ENCODE results near the gene CPS1.

The CPS1 gene

DNA sequence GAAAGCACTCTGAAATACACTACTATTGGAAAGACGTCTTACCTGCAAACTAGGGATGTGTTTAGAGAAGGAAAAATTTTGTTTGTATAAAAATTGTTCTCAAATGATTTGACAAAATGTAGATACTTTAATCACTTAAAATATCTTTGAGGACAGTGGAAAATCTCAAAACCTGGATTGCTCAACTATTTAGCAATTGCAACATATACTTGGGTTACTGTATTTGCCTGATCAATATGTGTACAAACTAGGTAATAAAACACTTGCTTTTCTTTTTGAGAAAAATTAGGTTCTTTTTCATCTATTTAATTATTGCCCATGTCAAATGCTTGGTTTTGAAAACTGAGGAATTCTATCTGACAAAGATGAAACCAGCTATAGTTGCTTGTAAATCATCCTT is 60.9 kb downstream of the CPS1 start:
- DNase-seq: no peak

DNA sequence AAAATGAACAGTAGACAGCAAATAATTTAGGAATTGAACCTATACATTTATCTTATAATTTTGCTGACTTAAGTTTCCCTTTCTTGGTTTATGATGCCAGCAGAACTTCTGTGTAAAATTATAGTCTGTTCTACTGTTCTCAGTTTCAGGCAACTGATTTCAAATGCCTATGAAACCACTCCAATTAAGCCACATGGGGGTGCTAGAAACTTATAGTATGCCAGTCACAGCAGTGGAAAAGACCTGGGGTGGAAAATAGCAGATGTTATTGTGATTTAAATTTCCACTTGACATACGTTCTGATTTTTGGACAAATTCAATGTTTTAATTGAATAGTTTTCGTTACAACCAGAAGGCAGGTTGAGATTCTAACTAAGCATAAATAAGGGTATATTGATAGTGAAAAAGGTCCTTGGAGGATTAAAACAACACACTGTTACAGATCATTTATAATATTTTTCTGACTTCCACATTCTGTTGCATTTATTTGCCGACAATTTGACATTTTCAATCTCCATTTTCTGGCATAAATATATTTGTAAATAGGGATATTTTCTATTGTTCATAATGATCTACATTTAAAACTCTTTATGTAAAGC is 61.4 kb downstream of the CPS1 start:
- DNase-seq: peak; percentile 24

DNA sequence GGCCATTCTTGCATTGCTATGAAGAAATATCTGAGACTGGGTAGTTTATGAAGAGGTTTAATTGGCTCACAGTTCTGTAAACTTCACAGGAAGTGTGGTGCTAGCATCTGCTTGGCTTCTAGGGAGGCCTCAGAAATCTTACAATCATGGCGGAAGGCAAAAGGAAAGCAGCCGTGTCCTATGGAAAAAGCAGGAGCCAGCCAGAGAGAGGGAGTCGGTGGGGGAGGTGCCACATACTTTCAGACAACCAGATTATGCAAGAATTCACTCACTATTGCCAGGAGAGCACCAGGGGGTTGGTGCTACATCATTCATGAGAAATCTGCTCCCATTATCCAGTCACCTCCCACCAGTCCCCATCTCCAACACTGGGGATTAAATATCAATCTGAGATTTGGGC is 64.1 kb downstream of the CPS1 start:
- DNase-seq: no peak

DNA sequence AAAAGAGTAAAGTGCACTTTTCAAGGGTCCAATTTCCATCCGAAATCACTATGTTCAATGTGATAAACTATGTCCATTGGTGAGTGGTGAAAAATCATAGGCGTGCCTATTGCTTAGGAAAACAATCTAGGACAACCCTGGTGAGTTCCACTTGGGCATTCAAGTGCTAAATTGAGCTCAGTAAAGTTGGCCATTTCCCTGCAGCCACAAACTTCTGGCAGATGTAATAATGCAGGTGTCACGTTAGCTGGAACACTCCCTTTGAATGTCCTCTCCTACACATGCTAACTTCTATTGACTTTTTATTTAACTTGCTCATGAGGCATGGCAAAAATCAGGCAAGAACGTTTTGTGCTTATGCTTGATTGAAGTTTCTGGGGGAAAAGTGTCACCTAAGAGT is 67.1 kb downstream of the CPS1 start:
- no peak for DNase-seq

DNA sequence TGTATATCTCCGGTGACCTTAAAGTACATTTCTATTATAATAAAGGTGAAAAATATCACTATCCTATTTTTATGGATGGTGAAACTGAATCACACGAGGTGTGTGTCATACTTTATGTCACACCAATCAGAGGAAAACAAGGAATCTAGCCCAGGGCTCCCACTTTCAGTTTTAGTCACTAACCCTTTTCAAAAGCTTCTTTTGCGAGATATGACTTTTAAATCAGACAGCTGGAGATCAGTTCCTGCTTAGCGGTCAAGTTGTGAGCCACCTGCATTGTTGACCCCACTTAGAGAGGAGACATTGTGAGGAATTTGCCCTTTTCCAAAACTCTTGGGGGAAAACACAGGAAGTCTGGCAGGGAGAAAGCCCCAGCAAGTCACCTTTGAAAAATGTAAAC is 70.5 kb downstream of the CPS1 start:
- DNase-seq: no peak

DNA sequence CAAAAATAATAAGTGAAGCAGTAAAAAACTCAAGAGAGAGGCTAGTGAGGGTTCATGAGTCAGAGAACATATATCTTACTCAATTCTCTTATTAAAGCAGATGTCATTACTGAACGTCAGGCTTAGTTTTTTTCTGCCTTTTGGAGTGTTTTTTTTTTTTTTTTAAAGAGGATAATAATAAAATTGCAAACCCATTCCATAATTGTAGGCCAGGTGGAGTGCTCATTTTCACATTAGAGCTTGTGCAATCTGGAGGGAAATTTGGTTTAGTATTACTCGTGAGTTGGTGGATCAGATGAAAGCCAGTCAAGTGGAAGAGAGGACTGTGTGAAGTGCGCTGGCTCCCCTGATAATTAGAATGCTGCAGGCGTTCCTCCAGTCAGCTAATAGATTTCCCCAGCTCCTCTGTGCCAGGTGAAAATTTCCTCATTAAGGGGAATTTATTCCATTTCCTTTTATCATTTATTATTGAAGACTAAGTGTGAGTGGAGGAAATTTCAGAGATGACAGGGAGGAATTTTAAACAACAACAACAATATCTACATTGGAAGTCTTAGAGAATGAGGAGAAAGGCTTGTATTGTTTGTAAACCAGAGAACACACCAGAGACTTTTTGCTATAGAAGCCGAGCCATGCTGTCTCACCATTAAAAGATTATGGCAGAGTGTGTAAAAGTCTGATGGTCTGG is 74.6 kb downstream of the CPS1 start:
- no peak for DNase-seq

DNA sequence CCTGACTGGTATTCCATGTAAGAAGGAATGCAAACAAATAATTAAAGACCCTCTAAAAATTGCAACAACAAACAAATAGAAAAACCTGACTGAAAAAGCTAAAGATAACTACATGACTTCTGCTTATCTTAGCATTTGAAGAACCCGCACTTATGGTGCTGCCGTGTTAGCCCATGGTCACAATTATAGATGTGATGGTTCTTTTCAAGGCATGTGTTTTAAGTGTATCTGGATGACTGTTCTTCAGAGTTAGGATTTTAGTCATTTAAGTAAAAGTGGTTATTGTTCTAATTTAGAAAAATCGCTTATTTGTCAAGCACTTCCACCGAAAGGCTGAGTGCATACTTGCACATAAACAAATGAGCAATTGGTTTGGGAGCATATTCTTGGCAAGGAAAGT is 77.3 kb downstream of the CPS1 start:
- no peak for DNase-seq

DNA sequence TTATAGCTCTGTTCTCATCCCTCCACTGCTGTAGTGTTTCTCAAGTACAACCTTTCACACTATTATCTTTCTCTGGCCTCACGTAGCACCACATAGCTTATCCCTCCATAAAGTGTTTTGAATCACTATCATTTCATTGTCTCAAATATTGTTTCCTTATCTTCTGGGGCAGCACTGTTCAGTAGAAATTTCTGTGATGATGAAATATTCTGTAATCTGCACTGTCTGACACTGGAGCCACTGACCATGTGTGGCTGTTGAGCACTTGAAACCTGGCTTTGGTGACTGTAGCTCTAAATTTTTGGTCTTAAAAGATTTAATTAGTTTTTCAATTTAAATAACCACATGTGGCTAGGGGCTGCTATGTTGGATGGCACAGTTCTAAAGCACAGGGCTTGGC is 78.9 kb downstream of the CPS1 start:
- DNase-seq: no peak

DNA sequence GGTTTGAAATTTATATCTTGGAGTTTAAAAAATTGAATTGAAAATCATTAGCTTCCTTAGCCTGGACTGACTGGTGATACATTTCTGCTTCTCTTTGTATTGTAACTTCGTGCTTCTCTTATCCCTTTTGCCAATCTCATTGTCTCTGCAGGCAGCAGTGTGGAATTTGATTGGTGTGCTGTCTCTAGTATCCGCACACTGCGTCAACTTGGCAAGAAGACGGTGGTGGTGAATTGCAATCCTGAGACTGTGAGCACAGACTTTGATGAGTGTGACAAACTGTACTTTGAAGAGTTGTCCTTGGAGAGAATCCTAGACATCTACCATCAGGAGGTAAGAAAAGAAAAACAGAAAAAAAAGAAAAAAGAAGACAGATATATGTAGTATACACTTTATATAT is 85.9 kb downstream of the CPS1 start:
- DNase-seq: no peak

DNA sequence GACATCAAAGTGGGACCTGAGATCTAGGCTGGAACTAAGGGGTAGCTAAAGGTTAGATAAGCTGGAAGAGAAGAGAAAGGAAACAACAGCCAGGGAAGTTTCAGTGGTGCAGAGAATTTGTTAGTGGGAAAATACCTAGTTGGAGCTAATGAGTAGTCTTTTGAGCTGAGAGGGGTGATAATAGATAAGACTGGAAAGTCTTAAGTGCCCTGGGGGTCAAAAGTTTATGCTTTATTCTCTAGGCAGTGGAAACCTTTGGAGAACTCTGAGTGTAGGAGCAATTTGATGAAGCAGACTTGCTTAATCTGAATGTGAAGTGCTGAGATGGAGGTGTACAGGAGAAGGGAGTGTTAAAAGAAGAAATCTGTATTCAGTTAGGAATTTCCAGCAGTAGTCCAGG is 90.8 kb downstream of the CPS1 start:
- DNase-seq: no peak

DNA sequence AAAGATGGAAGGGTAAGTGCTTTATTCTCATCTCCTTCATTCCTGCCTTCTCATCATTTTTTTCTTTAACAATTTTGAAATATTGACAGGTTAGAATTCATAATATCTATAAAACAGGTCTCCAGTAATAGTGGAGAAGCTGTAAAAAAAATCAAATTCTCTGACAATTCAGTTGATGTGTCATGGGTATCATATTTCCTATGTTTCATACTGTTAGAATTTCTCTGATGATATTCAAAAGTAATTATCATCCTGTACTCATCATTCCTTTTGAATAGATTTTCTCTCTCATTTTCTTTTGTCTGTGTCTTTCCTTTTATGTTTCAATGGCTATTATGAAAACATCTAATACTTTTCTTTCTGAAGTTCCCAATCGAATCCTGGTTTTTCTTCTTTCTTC is 97.7 kb downstream of the CPS1 start:
- DNase-seq: no peak

DNA sequence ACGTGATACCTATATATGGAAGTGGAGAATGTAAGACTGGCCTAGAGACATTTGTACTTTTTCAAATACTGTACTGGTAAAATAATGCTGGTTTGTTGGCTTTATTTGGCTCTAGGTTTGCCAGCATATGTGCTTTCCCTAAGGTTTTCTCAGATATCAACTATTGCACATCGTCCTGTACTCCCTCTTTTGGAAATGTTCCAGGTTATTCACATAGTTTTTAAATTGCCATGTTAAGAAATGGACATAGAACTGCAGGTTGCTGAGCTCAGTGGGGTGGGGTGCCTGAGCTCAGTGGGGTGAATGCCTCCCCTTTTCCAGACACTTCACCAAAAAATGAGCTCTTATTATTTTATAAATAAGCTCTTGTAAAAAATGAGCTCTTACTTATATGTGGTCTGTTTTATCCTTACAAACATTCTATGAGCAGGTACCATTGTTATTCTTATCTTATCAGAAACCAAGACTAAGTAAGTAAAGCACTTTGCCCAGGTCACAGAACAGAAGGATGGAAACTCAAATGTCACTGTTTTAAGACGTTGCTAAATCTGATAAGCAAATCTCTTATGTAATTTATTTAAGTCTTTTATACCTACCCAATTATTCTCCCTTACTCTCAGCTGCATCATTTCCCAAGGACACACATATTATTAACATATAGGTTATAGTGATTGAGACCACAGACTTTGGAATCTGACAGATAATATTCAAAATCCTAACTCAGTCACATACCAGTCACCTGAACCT is 99.0 kb downstream of the CPS1 start:
- DNase-seq: no peak

DNA sequence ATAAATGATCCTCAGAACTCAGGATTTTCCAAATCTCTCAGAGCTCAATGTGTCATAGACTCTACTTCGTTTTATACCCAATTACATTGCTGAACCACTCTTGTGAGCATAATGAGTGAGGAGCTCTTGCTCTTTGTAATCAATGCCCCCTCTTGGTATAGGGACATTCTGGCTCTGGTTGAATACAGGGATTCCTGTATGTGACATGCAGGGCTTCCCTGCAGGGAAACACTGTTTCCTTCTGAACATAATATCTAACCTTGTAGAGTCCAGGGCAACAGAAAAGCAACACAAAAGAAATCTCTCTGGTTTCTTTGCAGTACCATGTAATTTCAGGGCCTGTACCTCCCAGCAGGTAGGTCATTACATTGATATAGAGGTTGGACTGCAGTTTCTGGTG is 101.5 kb downstream of the CPS1 start:
- DNase-seq: no peak

DNA sequence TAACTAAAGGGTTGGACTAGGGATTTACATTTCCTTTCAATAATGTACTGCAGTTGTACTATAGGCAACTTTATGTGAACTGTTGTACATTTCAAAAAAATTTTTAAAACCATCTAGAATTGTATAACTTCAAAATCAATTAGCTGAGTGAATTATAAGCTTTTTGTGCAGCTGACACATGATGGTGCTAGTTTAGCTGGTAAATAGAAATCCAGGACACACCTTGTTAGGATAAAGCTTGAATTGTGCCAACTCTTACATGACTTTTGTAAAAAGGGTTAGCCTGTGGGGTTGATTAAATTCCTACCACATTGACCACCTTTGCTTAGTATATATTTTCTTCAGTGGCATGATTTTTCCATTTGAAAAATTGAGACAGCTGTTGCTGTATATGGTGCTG is 104.4 kb downstream of the CPS1 start:
- no peak for DNase-seq

DNA sequence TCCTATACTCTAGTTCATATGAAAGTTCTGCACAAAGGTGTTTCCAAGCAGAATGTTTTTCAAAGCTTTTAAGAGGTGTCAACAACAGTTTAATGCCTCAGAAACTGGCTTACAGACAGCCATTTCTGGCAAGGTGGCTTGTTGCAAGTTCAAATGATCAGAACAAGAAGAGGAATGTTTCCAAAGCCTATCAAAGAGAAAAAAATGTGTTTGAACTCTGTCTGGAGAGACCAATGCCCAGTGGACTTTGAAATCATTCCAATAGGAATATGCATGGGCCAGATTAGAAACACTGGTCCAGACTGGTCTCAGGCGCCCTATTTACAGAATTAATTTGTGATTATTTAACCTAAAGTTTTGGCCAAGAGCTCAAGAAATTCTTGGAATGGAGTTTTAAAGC is 106.2 kb downstream of the CPS1 start:
- no peak for DNase-seq

DNA sequence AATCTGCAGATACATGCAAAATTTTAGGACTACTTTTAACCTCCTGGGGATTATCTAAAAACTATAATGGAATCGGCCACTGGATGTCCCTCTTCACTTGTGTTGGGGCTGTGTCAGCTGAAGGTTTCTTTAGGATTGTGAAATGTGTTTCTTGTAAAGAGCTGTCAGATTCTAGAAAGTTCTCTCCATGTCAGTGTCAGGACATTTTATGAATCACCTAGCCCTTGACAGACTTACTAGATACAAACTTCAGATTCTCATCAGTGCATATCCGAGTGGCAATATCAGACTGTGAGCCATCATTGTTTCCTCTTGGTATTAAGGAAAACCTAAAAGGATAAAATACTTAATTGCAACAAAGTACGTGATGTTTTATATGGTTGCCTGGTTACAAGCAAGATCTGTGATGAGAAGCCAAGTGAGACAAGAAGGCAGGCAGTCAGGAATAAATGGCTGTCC is 107.3 kb downstream of the CPS1 start:
- DNase-seq: no peak

DNA sequence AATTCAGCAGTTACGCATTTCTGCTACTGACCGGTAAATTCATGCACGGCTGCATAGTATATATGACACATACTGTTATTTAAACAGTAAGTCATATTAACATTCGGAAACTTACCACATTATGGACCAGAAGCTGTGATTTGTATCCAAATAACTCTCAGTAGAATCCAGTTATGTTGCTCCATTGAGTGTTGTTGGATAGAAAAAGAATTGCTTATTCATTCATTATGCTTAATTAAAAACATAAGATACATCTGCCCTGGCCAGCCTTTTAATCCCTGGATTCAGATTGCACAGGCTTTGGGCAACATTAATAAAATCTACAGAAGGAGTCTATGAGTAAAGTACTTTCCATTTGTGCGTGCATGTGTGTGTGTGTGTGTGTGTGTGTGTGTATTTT is 111.3 kb downstream of the CPS1 start:
- DNase-seq: no peak

DNA sequence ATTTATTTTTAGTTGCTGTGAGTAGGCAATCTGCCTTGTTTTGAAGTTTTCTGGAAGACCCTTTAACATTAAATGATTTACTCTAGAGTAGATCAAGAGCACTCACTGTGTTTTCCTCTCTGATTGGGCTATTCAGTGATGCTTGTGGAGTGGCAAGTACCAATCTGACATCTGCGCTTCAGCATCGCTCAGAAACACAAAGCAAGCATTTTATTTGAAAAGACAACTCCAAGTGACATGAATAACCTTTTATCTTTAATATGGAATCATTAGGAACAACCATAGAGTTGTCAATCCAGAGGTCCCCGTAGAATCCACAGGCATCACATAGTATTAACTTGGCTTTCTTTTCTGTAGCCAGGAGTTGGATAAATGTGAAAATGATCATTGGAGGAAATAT is 114.7 kb downstream of the CPS1 start:
- no peak for DNase-seq

DNA sequence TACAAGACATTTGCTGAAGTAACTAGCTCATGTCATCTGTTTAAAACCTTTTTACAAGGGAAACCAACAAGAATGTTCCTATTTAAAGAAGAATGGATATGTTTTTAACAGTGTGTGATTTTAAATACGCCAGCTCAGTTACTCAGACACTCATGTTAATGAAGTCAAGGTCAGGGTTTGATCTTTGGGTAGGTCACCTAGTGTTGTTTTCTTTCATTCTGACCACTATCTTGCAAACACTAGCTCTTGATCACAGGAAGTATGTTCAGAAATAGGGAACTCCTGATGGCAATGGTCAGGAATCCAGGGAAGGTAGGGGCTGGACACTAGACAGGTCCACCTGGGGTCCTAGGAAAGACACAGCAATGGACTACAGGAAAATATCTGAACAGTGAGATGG is 116.7 kb downstream of the CPS1 start:
- no peak for DNase-seq

DNA sequence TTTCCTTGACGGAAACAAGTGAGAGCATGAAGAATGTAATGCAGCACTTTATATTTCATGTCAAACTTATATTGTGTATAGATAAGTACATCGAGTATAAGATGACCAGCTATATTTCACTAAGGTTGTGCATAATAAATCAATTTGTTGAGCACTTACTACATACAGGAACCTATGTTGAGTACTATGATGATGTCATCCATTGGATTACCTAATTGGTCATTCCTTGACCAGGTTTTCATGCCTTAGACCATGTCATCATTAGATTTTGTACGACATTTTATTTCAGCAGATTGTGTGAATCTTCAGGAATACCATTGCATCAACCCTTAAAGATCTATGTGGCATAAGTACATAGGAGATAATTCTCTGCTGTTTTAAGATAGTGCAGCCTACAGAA is 119.7 kb downstream of the CPS1 start:
- no peak for DNase-seq

DNA sequence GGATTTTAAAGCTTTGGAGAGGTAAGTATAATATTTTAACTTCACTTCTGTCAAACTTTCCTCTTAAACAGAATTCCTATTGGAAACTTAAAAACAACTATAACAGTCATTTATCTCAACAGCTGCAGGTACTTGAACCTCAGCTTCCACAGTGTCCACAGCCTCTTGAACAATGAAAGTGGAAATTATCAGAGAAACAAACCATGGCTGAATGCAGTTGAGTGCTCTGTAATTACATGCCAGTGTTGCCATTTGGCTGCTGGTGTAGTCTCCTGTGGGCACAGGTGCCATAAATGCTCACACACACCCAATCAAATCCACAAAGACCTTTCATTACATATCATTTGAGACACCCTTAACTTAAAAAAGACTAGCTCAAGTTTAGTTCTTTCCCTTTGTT is 125.1 kb downstream of the CPS1 start:
- no peak for DNase-seq

DNA sequence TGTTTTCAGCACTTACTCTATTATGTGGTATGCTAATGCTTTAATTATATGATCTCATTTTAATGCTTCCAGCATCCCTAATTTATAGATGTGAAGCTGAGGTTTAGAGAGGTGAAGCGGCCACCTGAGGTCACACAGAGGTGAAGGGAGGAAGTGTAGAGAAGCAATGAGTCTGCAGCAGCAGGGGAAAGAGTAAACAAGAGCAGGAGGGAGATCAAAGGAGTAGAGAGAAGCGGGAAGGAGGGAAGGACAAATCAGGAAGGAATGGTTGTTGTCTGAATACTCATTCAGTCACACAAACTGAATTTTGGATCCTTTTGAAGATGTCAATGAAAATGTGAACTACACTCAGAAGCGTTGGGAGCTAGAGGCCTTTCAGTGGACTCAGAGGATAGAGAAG is 130.0 kb downstream of the CPS1 start:
- DNase-seq: no peak

DNA sequence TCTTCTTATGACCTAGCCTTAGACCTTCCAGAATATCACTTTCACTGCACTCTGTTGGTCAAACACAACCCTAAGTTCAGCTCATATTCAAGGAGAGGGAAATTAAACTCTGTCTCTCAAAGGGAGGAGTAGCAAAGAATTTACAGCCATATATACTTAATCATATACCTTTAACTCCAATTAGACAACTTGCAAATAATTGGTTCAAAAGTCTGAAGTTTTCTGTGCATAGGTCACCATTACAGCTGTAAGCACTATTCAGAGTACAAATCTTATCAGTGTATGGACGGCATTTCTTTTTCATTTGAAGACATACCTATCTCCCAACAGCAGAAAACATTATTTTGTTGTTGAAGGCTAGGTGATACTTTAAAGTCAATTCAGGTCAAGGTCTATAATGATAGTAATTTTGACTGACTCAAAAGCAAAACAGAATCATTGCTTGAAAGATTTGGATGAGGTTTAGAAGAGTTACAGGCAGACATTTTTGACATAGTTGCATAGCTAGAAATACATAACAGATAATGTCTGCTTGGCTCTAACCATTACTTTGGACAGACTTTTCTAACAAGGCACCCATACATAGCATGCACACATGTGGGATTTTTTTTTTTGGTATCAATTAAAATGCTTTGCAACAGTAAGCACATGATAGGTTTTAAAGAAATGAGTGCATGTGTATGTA is 131.5 kb downstream of the CPS1 start:
- DNase-seq: no peak

DNA sequence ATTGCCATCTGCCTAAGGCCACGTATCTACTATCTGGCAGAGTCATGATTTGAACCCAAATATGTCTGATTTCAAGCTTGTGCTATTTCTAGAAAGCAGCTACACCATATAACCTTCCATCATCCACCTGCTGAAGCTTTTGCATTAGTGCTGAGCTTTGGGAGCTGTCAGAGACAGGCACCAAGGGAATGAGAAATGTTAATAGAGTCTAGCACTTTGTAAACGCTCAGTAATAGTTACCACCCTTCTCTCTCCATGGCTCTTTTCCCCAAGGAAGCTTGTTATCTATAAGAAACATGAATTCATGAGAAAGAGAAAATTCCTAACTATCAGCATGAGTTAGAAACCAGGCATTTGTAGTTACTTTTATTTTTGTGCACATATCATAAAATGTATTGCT is 151.5 kb downstream of the CPS1 start:
- no peak for DNase-seq

Measured in KG1 (cell line).